ENCODE results near the gene ACTR6.
A peak's percentile ranks its signal among the peaks of the same experiment; 100 is the strongest.
"Not testable (repeated sequence)": the region's sequence is repeated elsewhere in the genome, so short reads cannot be mapped to it uniquely, and the experiment has no call there.

Gene ACTR6

DNA sequence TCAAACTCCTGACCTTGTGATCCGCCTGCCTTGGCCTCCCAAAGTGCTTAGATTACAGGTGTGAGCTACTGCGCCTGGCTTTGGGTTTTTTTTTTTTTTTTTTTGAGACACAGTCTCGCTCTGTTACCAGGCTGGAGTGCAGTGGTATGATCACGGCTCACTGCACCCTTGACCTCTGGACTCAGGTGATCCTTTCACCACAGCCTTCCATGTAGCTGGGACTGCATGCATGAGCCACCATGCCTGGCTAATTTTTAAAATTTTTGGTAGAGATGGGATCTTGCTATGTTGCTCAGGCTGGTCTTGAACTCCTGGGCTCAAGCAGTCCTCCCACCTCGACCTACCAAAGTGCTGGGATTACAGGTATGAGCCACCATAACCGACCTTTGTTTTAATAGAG, 21.6 kb downstream of the ACTR6 start:
- not testable (repeated sequence) for DNase-seq

DNA sequence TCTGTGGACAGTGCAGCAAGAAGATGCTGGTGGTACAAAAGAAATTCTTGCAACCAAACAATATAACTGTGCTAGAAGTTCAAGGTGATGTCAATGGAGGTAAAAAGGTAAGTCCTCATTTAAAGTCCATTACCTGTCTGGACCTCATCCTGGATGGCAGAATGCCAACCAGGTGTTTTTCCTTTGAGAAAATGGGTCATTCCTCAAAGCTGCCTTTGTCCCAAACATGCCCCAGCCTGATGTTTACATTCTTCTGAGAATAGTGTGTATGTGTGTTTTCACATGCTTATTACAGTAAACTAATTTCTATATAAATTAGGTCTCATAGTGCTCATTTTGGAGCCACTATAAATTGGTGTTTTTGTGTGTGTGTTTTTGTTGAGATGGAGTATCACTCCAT, 24.9 kb downstream of the ACTR6 start:
- DNase-seq, result no peak

DNA sequence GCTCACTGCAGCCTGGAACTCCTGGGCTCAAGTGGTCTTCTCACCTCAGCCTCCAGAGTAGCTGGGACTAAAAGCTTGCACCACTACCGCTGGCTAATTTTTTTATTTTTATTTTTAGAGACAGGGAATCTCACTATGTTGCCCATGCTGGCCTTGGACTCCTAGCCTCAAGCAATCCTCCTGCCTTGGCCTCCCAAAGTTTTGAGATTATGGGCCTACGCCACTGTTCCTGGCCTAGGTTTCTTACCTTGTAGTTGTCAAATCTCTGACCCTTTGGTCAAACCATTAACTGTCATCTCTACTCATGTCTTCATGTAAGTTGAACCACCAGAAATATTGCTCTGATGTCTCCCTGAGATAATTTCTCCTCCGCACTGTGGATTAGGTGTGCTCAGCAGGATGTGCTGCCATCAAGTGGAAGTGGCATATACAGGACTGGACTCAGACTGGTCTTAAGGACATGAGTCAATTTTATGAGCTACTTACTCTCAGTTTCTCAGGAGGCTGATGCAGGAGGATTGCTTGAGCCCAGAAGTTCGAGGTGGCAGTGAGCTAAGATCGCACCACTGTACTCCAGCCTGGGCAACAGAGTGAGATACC, 28.5 kb downstream of the ACTR6 start:
- no peak for DNase-seq

DNA sequence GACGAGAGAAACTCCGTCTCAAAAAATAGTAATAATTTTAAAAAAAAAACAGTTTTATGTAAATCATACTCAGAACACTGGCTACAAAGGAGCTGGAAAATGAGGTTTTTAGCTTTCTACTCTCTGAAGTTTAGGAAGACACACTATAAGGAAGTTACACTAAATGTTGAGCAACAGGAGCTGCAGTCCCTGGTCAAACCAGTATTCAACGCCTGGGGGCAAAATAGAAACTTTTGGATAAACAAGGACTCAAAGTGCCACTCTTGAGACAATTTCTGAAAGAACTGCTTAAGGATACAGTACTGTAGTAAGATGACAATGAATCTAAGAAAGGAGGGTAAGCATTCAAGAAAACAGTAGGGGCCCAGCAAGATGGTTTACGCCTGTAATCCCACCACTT, 29.3 kb downstream of the ACTR6 start:
- no peak for DNase-seq

DNA sequence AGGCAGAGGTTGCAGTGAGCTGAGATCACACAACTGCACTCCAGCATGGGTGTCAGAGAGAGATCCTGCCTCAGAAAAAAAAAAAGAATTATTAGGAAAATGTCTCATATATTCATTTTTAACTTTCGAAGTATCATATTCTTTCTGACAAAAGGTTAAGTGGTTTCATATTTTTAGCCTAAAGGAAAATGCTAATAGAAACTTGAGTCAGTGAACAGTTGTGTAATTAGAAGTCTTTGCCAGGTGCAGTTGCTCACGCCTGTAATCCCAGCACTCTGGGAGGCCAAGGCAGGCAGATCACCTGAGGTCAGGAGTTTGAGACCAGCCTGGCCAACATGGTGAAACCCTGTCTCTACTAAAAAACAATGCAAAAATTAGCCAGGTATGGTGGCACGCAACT, 31.3 kb downstream of the ACTR6 start:
- DNase-seq, result not testable (repeated sequence)

DNA sequence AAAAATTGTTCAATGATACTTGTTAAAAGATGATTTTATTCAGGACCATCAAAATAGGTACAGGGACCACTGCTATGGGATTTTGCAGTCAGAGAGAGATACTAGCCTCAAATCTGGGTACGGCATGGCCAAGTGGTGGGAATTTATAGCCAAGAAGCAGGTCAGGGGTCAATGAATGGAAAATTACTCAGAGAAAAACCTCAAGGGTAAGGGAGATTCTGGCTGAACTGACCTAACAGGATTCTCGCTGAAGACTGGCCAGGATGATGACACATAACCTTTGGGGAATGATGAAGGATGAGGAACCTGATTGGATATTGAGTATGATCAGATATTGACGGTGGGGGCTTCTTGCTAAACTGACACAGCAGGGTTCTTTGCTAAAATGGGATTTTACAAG, 33.6 kb downstream of the ACTR6 start:
- DNase-seq, result no peak

DNA sequence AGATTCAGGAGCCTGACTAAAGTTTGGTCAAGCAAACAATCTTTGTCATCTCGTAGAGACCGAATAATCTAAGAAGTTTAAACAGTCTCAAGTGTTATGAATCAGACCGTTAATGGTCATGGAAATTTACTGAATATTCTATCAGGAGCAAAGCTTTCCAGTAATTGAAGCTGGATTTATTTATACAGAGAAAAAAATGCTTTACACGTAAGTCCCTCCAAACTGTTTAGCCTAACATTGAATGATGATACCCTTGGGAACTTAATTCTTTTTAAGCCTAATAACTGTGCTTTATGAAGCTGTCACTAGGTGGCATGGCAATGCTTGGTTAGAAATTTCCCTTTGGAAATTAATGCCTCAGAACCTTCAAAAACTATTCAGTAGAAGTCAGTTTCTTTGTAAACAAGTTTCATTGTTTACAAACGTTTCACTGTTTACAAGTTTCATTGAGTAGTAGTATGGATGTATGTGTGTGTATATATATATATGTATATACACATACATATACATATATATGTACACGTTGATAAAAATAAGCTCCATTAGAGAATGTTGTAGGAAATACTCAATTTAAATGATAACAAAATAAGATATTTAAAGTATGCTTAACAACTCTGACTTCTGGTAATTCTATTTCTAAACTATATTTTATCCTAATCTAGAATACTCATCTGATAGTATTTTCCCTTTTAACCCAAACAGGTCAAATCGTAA, 34.1 kb downstream of the ACTR6 start:
- DNase-seq, result peak; percentile 8

DNA sequence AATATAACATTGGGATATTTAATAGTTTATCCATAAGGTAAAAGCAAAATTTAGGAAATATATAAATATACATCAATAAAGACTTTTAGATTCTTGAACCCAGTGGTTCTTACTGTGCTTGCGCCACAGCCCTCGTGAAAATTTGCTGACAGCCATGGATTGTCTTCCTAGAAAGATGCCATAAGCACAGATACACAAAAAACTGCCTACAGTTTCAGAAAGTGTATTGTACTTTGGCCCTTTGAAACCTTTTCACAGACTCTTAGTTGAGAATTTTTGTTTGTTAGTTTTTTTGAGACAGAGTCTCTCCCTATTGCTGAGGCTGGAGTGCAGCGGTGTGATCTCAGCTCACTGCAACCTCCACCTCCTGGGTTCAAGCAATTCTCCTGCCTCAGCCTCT, 38.2 kb downstream of the ACTR6 start:
- no peak for DNase-seq

DNA sequence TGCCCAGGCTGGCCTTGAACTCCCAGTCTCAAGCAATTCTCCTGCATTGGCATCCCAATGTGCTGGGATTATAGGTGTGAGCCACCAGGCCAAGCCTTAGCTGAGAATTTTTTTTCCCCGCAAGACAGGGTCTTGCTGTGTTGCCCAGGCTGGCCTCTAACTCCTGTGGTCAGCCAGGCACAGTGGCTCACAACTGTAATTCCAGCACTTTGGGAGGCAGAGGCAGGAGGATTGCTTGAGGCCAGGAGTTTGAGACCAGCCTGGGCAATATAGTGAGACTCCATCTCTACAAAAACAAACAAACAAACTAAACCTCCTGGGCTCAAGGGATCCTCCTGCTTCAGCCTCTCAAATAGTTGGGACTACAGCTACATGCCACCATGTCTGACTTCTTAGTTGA, 39.0 kb downstream of the ACTR6 start:
- no peak for DNase-seq

DNA sequence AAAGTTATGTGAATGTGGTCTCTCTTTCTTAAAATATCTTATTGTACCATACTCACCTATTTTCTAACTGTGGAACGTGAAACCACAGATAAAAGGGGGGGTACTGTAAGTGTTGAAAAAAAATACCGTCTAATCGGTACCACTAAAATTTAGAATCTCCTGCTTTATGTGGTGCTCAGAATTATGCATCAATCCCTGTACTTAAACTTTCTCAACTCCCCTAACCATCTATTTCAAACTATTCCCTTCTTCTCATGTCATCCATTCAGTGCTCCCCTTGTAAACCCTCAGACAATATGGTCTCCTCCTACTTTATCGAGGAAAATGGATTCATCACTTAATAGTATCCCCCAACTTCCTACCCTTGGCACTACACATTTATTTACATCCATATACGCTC, 42.5 kb downstream of the ACTR6 start:
- DNase-seq, result no peak

DNA sequence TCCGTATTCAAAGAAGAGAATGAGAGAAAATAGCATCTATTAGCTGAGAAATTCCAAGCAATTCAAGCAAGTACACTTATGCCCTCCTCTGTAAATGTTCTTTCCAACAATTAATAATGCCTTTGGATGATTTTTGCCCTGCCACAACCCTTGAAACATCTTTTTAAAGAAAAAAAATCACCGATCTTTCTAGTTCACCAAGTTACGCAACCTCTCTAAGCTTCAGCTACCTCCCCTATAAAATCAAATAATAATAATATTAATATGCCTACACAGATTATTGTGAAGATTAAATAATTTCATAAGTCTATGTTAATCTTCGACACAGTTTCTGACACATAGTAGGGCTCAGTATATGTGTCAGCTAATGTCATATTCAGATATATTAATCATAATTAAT, 47.1 kb downstream of the ACTR6 start:
- DNase-seq, result no peak

DNA sequence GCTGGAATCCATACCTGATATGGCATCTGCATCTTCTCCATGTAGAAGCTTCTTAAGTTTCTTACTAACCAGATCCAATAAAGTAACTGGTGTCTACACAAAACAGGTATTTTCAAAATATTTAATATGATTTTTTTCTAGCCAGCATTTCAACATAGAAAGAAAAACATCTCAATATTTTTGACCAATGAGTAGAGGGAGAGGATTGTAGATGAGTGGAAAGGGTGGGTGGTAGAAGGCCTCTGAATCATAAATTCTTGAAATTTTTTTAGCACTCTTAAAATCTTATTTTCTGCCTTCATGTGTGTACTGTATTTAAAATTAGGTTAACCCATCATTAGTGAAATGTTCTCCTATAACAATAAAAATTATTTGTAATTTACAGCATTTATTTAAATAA, 48.3 kb downstream of the ACTR6 start:
- DNase-seq, result no peak

DNA sequence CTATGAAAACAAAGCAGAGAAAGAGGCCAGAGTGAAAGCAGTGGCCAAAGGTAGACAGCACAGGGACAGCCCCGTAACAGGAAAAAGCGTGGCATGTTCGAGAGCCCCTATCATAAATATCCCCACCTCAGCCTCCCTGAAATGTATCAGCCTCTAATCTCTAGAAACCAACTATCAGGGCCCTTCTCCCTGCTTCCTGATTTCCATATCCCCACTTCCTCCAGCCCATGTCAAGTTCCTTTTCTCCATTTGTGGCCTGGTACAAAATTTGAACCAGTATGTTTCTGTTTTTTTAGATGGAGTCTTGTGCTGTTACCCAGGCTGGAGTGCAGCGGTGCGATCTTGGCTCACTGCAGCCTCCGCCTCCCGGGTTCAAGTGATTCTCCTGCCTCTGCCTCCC, 49.3 kb downstream of the ACTR6 start:
- no peak for DNase-seq

DNA sequence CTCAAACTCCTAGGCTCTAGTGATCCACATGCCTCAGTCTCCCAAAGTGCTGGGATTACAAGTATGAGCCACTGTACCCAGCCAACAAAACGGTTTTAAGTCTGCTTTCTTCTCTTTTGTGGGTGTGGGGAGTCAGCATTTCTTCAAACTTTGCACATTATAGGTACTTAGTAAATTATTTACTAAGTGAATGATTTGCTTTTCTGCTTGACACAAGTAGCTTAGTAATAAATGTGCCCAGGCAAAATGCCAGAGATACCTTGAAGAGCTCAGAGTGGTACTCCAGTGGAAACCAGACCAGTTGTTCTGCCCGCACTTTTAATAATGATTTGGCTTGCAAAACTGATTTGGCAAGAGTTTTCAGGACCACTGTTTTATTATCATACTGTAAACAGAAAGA, 51.3 kb downstream of the ACTR6 start:
- DNase-seq, result no peak

DNA sequence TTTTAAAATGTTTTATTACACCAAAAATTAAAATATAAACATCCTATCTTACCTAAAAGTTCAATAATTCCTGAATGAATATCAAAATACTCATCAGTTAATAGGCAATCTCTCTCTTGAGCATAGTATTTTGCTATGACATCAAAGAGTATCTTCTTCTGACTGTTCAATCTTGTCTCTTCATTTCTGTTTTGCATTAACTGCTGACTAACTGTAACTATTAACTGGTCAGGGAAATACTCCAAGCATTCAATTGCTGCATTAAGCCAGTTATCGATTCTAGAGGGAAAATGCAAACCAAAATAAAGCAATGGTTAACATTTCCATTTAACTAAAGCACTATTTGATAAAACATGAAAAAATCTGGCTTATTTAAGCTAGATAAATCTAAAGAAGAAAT, 52.8 kb downstream of the ACTR6 start:
- DNase-seq, result no peak

DNA sequence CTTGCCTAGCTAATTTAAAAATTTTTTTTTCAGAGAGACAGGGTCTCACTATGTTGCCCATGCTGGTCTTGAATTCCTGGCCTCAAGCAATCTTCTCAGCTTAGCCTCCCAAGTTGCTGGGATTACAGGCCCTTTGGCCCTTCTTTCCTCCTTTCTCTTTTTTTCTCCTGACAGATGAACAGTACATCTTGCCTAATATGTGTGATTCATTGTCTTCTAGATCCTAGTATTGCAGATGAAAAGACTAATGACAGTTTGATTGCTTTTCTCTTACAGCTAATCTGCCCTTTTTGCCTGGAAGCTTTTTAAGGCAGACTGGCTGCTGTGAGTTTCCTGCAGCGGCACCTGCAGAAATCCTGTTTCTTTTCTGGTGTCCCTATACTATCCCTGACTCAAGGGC, 54.3 kb downstream of the ACTR6 start:
- no peak for DNase-seq

DNA sequence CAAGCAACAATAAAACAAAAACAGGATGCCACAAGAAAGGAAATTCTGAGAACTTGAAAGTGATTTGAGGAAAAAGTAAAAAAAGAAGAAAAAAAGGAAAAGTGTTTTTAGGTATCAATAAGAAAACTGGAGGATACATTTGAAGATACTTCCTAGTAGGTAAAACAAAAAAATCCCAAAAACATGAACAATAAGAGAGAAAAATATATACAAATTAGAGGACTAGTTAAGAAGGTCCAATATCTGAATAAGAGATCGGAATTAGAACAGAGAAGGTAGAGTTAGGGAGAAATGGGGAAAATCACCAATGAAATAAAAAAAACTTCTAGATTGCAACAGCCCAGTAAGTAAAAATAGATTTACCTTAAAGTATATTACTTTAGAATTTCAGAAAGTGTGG, 57.5 kb downstream of the ACTR6 start:
- no peak for DNase-seq

DNA sequence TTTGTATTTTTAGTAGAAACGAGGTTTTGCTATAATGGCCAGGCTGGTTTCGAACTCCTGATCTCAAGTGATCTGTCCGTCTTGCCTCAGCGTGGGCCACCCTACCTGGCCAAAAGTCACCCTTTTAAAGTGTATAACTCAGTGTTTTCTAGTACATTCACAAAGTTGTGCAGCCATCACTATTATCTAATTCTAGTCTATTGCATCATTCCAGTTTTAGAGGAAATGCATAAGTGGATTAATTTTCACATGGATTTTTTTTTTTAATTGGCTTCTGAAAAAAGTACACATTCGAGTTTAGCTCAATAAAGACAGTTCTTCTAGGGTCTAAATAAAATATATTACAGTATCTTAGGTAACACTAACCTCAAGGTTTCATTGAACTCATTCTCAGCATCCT, 62.5 kb downstream of the ACTR6 start:
- no peak for DNase-seq

DNA sequence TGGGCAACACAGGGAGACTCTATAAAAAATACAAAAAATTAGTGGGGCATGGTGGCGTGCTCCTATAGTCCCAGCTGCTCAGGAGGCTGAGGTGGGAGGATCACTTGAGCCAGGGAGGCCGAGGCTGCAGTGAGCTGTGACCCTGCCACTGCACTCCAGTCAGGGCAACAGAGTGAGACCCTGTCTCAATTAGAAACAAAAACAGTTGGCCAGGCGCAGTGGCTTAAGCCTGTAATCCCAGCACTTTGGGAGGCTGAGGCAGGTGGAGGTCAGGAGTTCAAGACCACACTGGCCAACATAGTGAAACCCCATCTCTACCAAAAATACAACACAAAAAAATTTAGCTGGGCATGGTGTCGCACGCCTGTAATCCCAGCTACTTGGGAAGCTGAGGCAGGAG, 64.5 kb downstream of the ACTR6 start:
- DNase-seq, result not testable (repeated sequence)

DNA sequence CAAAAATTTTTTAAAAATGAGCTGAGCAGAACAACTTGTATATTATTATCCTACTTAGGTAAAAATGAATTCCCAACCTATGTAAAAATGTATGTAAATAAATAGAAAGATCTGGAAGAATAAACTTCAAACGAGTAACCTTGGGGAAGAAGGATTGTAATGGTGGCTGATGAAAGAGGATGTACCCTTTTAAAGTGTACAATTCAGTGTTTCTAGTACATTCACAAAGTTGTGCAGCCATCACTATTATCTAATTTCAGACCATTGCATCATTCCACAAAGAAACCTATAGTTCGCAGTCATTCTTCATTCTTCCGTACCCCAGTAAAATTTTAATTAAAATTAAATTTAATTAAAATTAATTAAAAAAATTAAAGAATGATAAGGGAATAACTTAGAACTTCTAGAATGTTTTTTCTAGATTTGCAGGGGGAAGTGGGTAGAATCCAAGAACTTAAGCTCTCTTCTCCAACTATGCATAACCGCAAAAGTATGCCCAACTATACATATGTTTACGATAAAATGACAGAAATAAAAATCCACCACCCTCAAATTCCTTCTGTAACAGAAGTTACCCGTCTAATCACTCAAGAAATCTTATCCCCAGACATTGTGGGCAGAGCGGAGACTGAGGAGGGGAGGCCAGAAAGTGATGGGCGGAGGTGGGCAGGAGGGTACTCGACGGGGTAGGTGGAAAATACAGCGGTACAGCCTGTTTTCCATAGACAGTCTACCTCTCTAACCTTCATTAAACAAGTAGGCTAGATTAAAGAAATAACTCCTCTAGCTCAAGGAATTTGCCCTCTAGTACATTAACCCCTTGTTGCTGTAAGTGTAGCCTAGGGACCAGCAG, 65.3 kb downstream of the ACTR6 start:
- DNase-seq, result no peak

DNA sequence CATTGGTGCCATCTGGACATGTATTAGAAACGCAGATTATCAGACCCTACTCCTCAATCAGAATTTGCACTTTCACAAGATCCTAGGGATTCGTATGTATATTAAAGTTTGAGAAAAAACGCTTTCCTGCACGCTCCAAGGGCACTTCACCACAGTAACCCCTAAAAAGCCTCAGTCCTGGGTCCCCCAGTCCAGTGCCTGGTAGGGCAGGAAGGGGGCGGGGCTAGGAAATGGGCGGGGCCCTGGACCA, 65.9 kb downstream of the ACTR6 start:
- DNase-seq, result peak; percentile 96

DNA sequence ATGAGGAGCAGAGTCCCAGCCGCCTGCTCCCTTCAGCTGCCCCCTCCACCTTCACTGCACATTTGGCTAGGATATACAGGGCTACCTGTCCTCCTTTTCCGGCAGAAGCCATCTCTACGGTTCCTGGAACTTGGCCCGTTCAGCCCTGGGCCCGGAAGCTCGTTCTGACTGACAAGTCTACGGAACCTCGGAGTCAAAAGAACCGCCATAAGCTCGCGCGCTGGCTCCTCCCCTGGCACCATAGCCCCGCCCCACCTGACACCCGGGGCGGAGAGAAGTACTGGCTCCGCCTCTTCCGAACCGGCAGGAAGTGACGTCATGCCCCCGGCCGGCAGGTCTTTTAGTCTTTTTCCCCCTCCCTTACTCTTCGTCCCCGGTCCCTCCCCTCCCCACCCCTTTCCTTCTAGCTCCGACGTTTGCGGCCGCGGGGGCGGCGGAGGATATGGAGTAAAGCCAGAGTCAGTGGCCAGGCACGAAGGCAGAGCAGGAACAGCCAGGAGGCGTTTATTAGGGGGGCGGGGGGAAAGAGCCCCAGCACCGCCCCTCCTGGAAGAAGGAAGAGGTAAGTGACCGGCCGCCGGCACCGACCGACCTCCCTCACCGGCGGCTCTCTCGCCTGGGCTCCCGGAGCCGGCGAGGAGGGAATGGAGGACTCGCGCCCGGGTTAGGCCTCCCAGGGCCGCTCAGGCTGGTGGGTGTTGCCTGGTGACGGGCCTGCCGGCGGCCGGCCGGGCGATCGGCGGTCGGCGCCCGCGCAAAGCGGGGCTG, 66.4 kb downstream of the ACTR6 start, which contains the start of the genes DEPDC4 and SCYL2:
Gene DEPDC4 (minus strand): TSS at position 245 of the 768 bp plus-strand sequence. CDS start 3 bp downstream, at position 242.
Gene SCYL2 (plus strand): TSS at position 343 of the 768 bp plus-strand sequence. CDS start 15,794 bp downstream, outside the sequence.
- DNase-seq, result peak; percentile 91

DNA sequence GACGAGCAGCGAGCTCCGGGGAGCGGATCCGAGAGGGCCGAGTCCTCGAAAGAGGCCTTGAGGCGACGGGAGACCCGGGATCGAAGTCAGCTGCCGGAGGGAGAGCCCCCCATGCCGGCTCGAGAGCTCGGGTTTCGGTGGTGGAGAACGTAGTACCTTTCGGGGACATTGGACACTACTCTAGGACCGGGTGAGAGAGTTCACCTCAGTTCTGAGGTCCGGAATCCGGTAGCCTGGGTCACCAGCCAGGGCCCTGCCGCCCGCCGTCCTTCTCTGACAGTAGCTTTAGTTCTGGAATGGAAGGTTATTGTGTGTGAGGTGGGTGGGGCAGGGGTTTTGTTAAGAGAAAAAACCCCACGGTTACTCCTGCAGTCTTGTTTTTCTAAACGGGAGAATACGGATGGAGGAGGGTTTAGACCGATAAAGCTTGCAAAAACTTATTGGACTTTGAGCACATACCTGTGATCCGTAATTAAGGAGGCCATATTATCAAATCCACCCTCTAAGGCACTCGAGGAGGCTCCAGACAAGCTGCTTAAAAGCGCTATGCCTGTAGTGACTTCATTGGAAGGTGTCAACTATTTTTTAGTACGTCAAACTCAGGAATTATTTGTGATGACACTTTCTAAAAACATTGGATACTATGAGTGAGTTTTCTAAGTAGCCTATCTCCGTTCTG, 67.1 kb downstream of the ACTR6 start:
- DNase-seq, result peak; percentile 8
